Neuronal stem cell (in vitro differentiated cells): ENCODE measurements around the gene TNIK.
A peak's percentile ranks its signal among the peaks of the same experiment; 100 is the strongest.

Experiments
- DNase-seq: peaks from one replicate; pipeline ENCODE4 v3.0.0-alpha.2; 2013; ENCODE audit warnings: low spot score
- H2AFZ ChIP-seq: one replicate; pipeline ENCODE4 v1.6.1; 2013; ENCODE audit warnings: mild to moderate bottlenecking, low read length, inconsistent platforms
- H2AK5ac ChIP-seq: 2 replicates; pipeline ENCODE4 v1.6.1; 2013; ENCODE audit warnings: low read depth, mild to moderate bottlenecking, inconsistent platforms, low read length, moderate library complexity, mixed read lengths
- H2BK120ac ChIP-seq: 2 replicates; pipeline ENCODE4 v1.6.1; 2013; ENCODE audit warnings: low read depth, mild to moderate bottlenecking, inconsistent platforms, low read length, moderate library complexity, mixed read lengths
- H2BK12ac ChIP-seq: one replicate; pipeline ENCODE4 v1.6.1; 2013; ENCODE audit warnings: low read length, inconsistent platforms
- H2BK15ac ChIP-seq: 2 replicates; pipeline ENCODE4 v1.6.1; 2013; ENCODE audit warnings: mild to moderate bottlenecking, low read length, inconsistent platforms, mixed read lengths
- H2BK5ac ChIP-seq: one replicate; pipeline ENCODE4 v1.6.1; 2013; ENCODE audit warnings: inconsistent platforms, mild to moderate bottlenecking, low read length, moderate library complexity
- H3K14ac ChIP-seq: one replicate; pipeline ENCODE4 v1.6.1; 2013; ENCODE audit warnings: low read length, inconsistent platforms
- H3K18ac ChIP-seq: 2 replicates; pipeline ENCODE4 v1.6.1; 2013; ENCODE audit warnings: low read length, inconsistent platforms
- H3K23ac ChIP-seq: 2 replicates; pipeline ENCODE4 v1.6.1; 2013; ENCODE audit warnings: low read depth, mild to moderate bottlenecking, mixed read lengths, low read length, inconsistent platforms; ENCODE audit not compliant: poor library complexity
- H3K27ac ChIP-seq: replicated peaks from 3 replicates; pipeline ENCODE4 v1.5.1; 2013; ENCODE audit warnings: low read length, inconsistent platforms
- H3K27me3 ChIP-seq, 3 experiments: 2 replicates each; pipeline ENCODE4 v1.6.1; 2013; ENCODE audit warnings: low read length in 3 of 3, mild to moderate bottlenecking in 2 of 3, inconsistent platforms in 1 of 3, low read depth in 1 of 3, mixed read lengths in 1 of 3, moderate library complexity in 1 of 3; ENCODE audit not compliant: control insufficient read depth in 3 of 3, insufficient read depth in 3 of 3
- H3K36me3 ChIP-seq, 2 donors: replicated peaks in 1 of 2; 2 replicates each; pipeline ENCODE4 v1.6.1; 2013; ENCODE audit warnings: low read length in 2 of 2; ENCODE audit not compliant: control insufficient read depth in 2 of 2, insufficient read depth in 2 of 2
- H3K4ac ChIP-seq: 2 replicates; pipeline ENCODE4 v1.6.1; 2013; ENCODE audit warnings: inconsistent platforms, mild to moderate bottlenecking, low read length, moderate library complexity
- H3K4me1 ChIP-seq, 2 donors: 1 replicate in 1 of 2; 2 replicates in 1 of 2; pipeline ENCODE4 v1.6.1; 2013; ENCODE audit warnings: low read length in 2 of 2, low read depth in 1 of 2; ENCODE audit not compliant: control insufficient read depth in 2 of 2, insufficient read depth in 1 of 2
- H3K4me2 ChIP-seq: one replicate; pipeline ENCODE4 v1.6.1; 2013; ENCODE audit warnings: mild to moderate bottlenecking, low read length, inconsistent platforms; ENCODE audit not compliant: insufficient read depth, poor library complexity, severe bottlenecking
- H3K4me3 ChIP-seq, 2 donors: 2 replicates each; pipeline ENCODE4 v1.5.1; 2013; ENCODE audit warnings: low read length in 2 of 2, mild to moderate bottlenecking in 2 of 2, inconsistent platforms in 1 of 2, moderate library complexity in 1 of 2
- H3K79me1 ChIP-seq: one replicate; pipeline ENCODE4 v1.6.1; 2013; ENCODE audit warnings: low read depth, mild to moderate bottlenecking, inconsistent platforms, low read length, moderate library complexity
- H3K9ac ChIP-seq: one replicate; pipeline ENCODE4 v1.6.1; 2013; ENCODE audit warnings: mild to moderate bottlenecking, low read depth, low read length, inconsistent platforms; ENCODE audit not compliant: poor library complexity
- H3K9me3 ChIP-seq, 2 donors: replicated peaks in 1 of 2; 2 replicates each; pipeline versions ENCODE3 to v1.6.1; 2013; ENCODE audit warnings: low read length in 2 of 2, mild to moderate bottlenecking in 2 of 2, inconsistent platforms in 1 of 2, low read depth in 1 of 2, mixed read lengths in 1 of 2, moderate library complexity in 1 of 2; ENCODE audit not compliant: control insufficient read depth in 2 of 2, insufficient read depth in 1 of 2
- H4K8ac ChIP-seq: one replicate; pipeline ENCODE4 v1.6.1; 2013; ENCODE audit warnings: low read depth, mild to moderate bottlenecking, inconsistent platforms, low read length, moderate library complexity
- H4K91ac ChIP-seq: one replicate; pipeline ENCODE4 v1.6.1; 2013; ENCODE audit warnings: low read length, low read depth, mild to moderate bottlenecking, inconsistent platforms; ENCODE audit not compliant: poor library complexity
- WGBS, 2 donors: extraction: QIAGEN DNeasy Blood & Tissue Kit; methylation state at CpG; one replicate each; pipeline ENCODE4 v1.1.7; 2013; ENCODE audit warnings: missing lambda C conversion rate in 2 of 2, mixed read lengths in 1 of 2; ENCODE audit not compliant: insufficient read length in 2 of 2, insufficient replicate concordance in 1 of 2; ENCODE audit errors: extremely low coverage in 2 of 2; 5-methylcytosine and 5-hydroxymethylcytosine counted together

TNIK gene

GRCh38 chr3:171472552-171472951 lies 12.3 kb upstream of the TNIK start:
- no CpG with 5 or more reads among the region's 2 CpGs for WGBS, 2 donors
- no peak overlapping the region for H2BK12ac ChIP-seq
- no peaks in the 10 kb centered on the region for H3K9me3 ChIP-seq
- H2BK5ac ChIP-seq, result no peak overlapping the region
- H3K23ac ChIP-seq, result no peak overlapping the region
- no peak for DNase-seq
- no peak overlapping the region for H2BK15ac ChIP-seq
- no peak overlapping the region for H3K4me2 ChIP-seq
- peaks cover 0 to 2% of the 10 kb centered on the region in 2 donors for H3K4me1 ChIP-seq
- no peak overlapping the region for H2BK120ac ChIP-seq
- no peaks in the 10 kb centered on the region for H3K36me3 ChIP-seq
- no peaks in the 10 kb centered on the region for H3K27me3 ChIP-seq
- H3K79me1 ChIP-seq, result no peaks in the 10 kb centered on the region
- H3K4ac ChIP-seq, result no peak overlapping the region
- H4K91ac ChIP-seq, result no peak overlapping the region
- no peak overlapping the region for H3K9ac ChIP-seq
- no peak overlapping the region for H4K8ac ChIP-seq
- no peak overlapping the region for H2AK5ac ChIP-seq
- H3K14ac ChIP-seq, result no peak overlapping the region
- H2AFZ ChIP-seq, result no peak overlapping the region
- H3K18ac ChIP-seq, result no peak overlapping the region
- H3K4me3 ChIP-seq, result no peak overlapping the region
- H3K27ac ChIP-seq, result no peak overlapping the region

- Histone ChIP-seq H2BK120ac (no peak overlapping the region), H3K79me1 (no peaks in the 10 kb centered on the region), H3K23ac (no peak overlapping the region), H3K9ac (no peak overlapping the region), H2AFZ (peak overlapping the region; percentile 24), H3K14ac (no peak overlapping the region), H3K36me3 (no peaks in the 10 kb centered on the region), H2BK5ac (no peak overlapping the region), H4K91ac (no peak overlapping the region), H2BK15ac (no peak overlapping the region), H3K4me3 (no peak overlapping the region), H2AK5ac (no peak overlapping the region), H3K4me1 (peaks cover 0 to 7% of the 10 kb centered on the region in 2 donors), H3K4me2 (no peak overlapping the region), H4K8ac (no peak overlapping the region), H3K9me3 (no peaks in the 10 kb centered on the region), H3K4ac (no peak overlapping the region), H3K27ac (no peak overlapping the region), H3K27me3 (no peaks in the 10 kb centered on the region), H2BK12ac (no peak overlapping the region), H3K18ac (no peak overlapping the region)
- no CpG with 5 or more reads among the region's 1 CpG for WGBS, 2 donors
- no peak for DNase-seq
Measured at GRCh38 chr3:171470714-171471227, 10.6 kb upstream of the TNIK start.

GRCh38 chr3:171469376-171469775 lies 9.2 kb upstream of the TNIK start:
- peaks cover 0 to 7% of the 10 kb centered on the region in 2 donors for H3K4me1 ChIP-seq
- no peak overlapping the region for H4K8ac ChIP-seq
- peaks cover 0 to 3% of the 10 kb centered on the region in 2 donors for H3K9me3 ChIP-seq
- no peak overlapping the region for H3K9ac ChIP-seq
- H3K27me3 ChIP-seq, result no peaks in the 10 kb centered on the region
- no CpG with 5 or more reads among the region's 3 CpGs for WGBS, 2 donors
- H3K4ac ChIP-seq, result no peak overlapping the region
- no peak overlapping the region for H2BK120ac ChIP-seq
- no peak overlapping the region for H2AFZ ChIP-seq
- no peak overlapping the region for H3K18ac ChIP-seq
- no peak overlapping the region for H3K27ac ChIP-seq
- no peak overlapping the region for H4K91ac ChIP-seq
- no peaks in the 10 kb centered on the region for H3K36me3 ChIP-seq
- no peak overlapping the region for H2BK15ac ChIP-seq
- H2AK5ac ChIP-seq, result no peak overlapping the region
- no peaks in the 10 kb centered on the region for H3K79me1 ChIP-seq
- H3K4me3 ChIP-seq, result no peak overlapping the region
- no peak overlapping the region for H2BK5ac ChIP-seq
- no peak overlapping the region for H2BK12ac ChIP-seq
- DNase-seq, result no peak
- H3K23ac ChIP-seq, result no peak overlapping the region
- no peak overlapping the region for H3K14ac ChIP-seq
- no peak overlapping the region for H3K4me2 ChIP-seq

GRCh38 chr3:171468296-171468906 lies 8.2 kb upstream of the TNIK start:
- H4K8ac ChIP-seq, result no peak overlapping the region
- H2AK5ac ChIP-seq, result no peak overlapping the region
- H4K91ac ChIP-seq, result no peak overlapping the region
- H3K23ac ChIP-seq, result no peak overlapping the region
- peaks cover 0 to 7% of the 10 kb centered on the region in 2 donors for H3K4me1 ChIP-seq
- WGBS, 2 donors, result no CpG with 5 or more reads among the region's 6 CpGs
- no peak overlapping the region for H3K4ac ChIP-seq
- H3K36me3 ChIP-seq, result no peaks in the 10 kb centered on the region
- H2BK120ac ChIP-seq, result no peak overlapping the region
- H2AFZ ChIP-seq, result no peak overlapping the region
- H3K27me3 ChIP-seq, result no peaks in the 10 kb centered on the region
- no peaks in the 10 kb centered on the region for H3K79me1 ChIP-seq
- H3K9me3 ChIP-seq, result peaks cover 0 to 6% of the 10 kb centered on the region in 2 donors
- no peak for DNase-seq
- no peak overlapping the region for H3K4me2 ChIP-seq
- H3K14ac ChIP-seq, result no peak overlapping the region
- no peak overlapping the region for H3K9ac ChIP-seq
- no peak overlapping the region for H3K18ac ChIP-seq
- no peak overlapping the region for H2BK12ac ChIP-seq
- H3K27ac ChIP-seq, result no peak overlapping the region
- H2BK15ac ChIP-seq, result no peak overlapping the region
- H3K4me3 ChIP-seq, result no peak overlapping the region
- no peak overlapping the region for H2BK5ac ChIP-seq
